ENCODE measurements around the gene STIM1. TPM values are rescaled to one million over a fixed set of nuclear protein-coding genes. Genes with fewer than 3 reads are reported as not detected.
A peak's percentile ranks its signal among the peaks of the same experiment; 100 is the strongest.

Gene STIM1
- total and polyA plus RNA-seq, 4 donors: 32.1 to 51.5 (median 41.6) TPM

DNA sequence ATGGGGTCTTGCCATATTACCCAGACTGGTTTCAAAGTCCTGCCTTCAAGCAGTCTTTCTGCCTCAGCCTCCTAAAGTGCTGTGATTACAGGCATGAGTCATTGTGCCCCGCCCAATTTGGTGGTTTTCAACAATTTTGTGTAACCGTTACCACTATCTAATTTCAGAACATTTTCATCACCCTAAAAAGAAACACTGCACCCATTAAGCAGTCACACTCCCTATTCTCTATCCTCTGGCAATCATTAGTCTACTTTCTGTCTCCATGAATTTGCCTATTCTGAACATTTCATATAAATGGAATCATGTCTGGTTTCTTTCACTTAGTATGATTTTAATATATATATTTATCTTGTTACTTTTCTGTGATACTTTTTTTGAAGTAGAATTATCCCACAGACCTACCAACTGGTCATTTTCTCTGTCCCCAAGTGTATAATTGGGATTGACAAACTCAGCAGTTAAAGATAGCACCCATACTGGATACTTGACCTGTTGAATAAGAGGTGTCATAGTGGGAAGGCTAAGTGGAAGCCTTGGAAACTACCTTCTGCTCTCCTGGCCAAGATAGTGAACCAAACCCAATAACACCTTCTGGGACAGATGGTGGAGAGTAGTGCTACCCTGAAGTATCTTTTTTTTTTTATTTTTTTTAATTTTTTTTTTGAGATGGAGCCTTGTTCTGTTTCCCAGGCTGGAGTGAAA, 64.8 kb downstream of the STIM1 start:
- H3K36me3 ChIP-seq (ENCODE audit: control insufficient read depth, insufficient read depth, low read length): no peaks in the 10 kb centered on the region
- peaks cover 1% of the 10 kb centered on the region for H3K9me3 ChIP-seq (ENCODE audit: control insufficient read depth, insufficient read depth, low read length)
- no peak overlapping the region for H3K4me3 ChIP-seq (ENCODE audit: low read depth, low read length)
- no peak overlapping the region for H3K27ac ChIP-seq (ENCODE audit: low read depth, low read length)
- no peaks in the 10 kb centered on the region for H3K27me3 ChIP-seq (ENCODE audit: control insufficient read depth, insufficient read depth, low read length)
- no peaks in the 10 kb centered on the region for H3K4me1 ChIP-seq (ENCODE audit: control insufficient read depth, insufficient read depth, low read length)
- WGBS (ENCODE audit: insufficient coverage): 92% methylated on average over 2 of the region's 2 CpGs
- no peak for DNase-seq (ENCODE audit: low read depth in 4 of 6, low spot score in 6 of 6)

DNA sequence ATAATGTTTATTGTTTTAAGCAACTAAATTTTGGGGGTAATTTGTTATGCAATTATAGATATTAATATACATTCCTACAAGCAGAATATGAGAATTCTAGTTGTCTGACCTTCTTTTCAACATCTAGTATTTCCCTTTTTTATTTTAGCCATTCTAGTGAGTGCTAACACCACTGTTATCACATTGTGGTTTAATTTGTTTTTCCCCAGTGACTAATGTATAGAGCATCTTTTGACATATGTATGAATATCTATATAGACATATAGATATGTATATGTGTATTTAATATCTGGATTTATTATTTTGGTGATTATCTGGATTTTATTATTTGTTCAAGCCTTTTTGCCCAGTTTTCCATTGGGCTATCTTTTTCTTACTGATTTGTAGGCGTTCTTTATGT, 66.6 kb downstream of the STIM1 start:
- Histone ChIP-seq H3K4me1 (ENCODE audit: control insufficient read depth, insufficient read depth, low read length) (no peaks in the 10 kb centered on the region), H3K9me3 (ENCODE audit: control insufficient read depth, insufficient read depth, low read length) (peaks cover 1% of the 10 kb centered on the region), H3K4me3 (ENCODE audit: low read depth, low read length) (no peak overlapping the region), H3K27ac (ENCODE audit: low read depth, low read length) (no peak overlapping the region), H3K27me3 (ENCODE audit: control insufficient read depth, insufficient read depth, low read length) (no peaks in the 10 kb centered on the region), H3K36me3 (ENCODE audit: control insufficient read depth, insufficient read depth, low read length) (no peaks in the 10 kb centered on the region)
- WGBS (ENCODE audit: insufficient coverage): no CpG with 5 or more reads among the region's 1 CpG
- DNase-seq (ENCODE audit: low read depth in 4 of 6, low spot score in 6 of 6): no peak

DNA sequence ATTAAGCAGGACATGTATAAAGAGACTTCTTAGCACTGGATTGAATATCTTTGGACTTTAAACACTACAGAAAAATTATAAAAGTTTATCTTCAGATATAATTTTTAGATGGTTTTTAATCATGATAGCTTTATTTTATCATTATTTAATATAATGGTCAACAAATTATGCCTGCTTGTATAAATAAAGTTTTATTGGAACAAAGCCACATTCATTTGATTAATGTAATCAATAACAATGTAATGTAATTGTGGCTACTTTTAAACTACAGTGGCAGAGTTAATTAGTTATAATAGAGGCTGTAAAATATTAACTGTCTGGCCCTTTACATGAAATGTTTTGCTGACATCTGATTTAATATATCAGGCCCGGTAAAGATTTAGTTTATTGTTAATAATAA, 70.0 kb downstream of the STIM1 start:
- Histone ChIP-seq H3K27ac (ENCODE audit: low read depth, low read length) (no peak overlapping the region), H3K4me3 (ENCODE audit: low read depth, low read length) (no peak overlapping the region), H3K9me3 (ENCODE audit: control insufficient read depth, insufficient read depth, low read length) (peaks cover 1% of the 10 kb centered on the region), H3K4me1 (ENCODE audit: control insufficient read depth, insufficient read depth, low read length) (no peaks in the 10 kb centered on the region), H3K36me3 (ENCODE audit: control insufficient read depth, insufficient read depth, low read length) (no peaks in the 10 kb centered on the region), H3K27me3 (ENCODE audit: control insufficient read depth, insufficient read depth, low read length) (no peaks in the 10 kb centered on the region)
- DNase-seq (ENCODE audit: low read depth in 4 of 6, low spot score in 6 of 6): no peak
- WGBS (ENCODE audit: insufficient coverage): no CpG with 5 or more reads among the region's 1 CpG

DNA sequence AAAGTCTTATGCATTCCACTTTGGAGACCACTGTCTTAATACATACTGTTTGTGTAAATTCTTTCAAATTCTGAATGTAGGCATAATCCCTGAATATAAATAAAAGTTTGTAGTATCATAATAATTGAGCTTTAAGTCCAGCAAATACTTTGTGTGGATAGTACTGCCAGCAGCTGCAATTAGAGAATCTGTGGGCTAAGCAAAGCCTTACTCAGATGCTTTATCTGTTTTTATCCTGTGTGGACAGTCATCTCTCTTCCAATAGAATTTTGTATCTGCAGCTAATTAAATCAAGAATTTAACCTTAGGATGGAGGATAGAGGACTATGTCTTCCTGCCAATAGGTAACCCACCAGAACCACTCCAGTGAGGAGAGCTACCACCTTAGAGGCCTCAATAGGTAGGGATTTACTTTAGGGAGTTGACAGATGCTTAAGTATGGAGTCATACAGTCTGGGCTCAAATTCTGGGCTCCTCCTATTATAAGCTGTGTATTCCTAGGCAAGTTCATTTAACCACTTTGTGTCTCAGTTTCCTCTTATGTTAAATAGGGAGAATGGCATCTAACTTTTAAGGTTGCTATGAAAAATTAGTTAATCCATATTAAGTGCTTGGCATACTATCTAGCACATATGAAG, 71.1 kb downstream of the STIM1 start:
- H3K4me1 ChIP-seq (ENCODE audit: control insufficient read depth, insufficient read depth, low read length): no peaks in the 10 kb centered on the region
- DNase-seq (ENCODE audit: low read depth in 4 of 6, low spot score in 6 of 6): no peak
- H3K27ac ChIP-seq (ENCODE audit: low read depth, low read length): no peak overlapping the region
- H3K36me3 ChIP-seq (ENCODE audit: control insufficient read depth, insufficient read depth, low read length): no peaks in the 10 kb centered on the region
- no peak overlapping the region for H3K4me3 ChIP-seq (ENCODE audit: low read depth, low read length)
- H3K9me3 ChIP-seq (ENCODE audit: control insufficient read depth, insufficient read depth, low read length): no peaks in the 10 kb centered on the region
- no peaks in the 10 kb centered on the region for H3K27me3 ChIP-seq (ENCODE audit: control insufficient read depth, insufficient read depth, low read length)

DNA sequence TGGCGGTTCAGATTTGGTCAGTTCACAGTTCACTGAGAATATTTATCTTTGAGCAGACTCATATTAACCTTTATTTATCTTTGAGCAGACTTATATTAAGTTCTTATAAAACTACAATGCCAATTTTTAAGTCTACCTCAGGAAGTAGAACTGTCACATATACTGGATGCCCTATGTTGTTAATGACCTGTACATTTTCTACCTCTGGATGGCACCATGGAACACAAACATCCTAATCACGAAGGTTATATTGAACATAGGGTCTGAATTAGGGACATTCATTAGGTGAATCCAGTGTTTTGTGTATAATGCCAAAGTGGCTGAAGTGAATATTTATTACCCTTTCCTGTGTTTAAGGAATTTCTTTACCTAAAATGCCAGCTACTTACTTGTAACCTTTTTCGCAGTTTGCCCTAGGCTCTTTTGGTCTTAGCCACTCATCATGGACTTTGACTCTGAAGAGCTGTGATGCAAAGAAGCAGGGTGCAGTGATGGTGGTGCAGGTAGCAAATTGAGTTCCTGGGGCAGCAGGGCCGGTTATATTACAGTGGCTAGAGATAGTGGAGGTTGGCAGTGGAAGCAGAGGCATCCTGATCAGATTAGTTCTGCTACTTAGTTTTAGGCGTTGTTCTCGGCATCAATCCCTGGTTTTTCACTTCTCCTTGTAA, 71.8 kb downstream of the STIM1 start:
- no peak overlapping the region for H3K4me3 ChIP-seq (ENCODE audit: low read depth, low read length)
- H3K9me3 ChIP-seq (ENCODE audit: control insufficient read depth, insufficient read depth, low read length): no peaks in the 10 kb centered on the region
- no peaks in the 10 kb centered on the region for H3K36me3 ChIP-seq (ENCODE audit: control insufficient read depth, insufficient read depth, low read length)
- no peaks in the 10 kb centered on the region for H3K27me3 ChIP-seq (ENCODE audit: control insufficient read depth, insufficient read depth, low read length)
- DNase-seq (ENCODE audit: low read depth in 4 of 6, low spot score in 6 of 6): no peak
- H3K27ac ChIP-seq (ENCODE audit: low read depth, low read length): no peak overlapping the region
- no peaks in the 10 kb centered on the region for H3K4me1 ChIP-seq (ENCODE audit: control insufficient read depth, insufficient read depth, low read length)
- WGBS (ENCODE audit: insufficient coverage): 11% methylated on average over 1 of the region's 6 CpGs

DNA sequence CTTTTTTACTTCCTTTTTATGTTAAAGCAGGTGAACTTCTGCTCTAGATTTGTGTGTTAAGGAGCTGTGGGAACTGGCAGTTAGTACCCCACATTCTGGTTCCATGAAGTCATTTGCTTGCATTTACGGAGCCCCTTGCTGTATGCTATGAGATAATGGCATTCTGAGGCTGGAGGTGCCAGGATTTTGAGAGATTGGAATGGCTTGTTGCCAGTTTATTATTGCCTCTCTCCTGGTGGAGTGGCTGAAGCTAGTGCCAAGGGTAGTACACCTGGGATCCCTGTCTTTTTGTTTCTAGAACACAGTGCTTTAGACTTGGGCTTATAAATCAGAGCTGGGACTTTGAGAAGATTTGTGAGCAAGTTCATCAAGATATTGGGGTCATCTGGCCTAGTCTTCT, 73.8 kb downstream of the STIM1 start:
- no peak overlapping the region for H3K4me3 ChIP-seq (ENCODE audit: low read depth, low read length)
- 83% methylated on average over 1 of the region's 1 CpG for WGBS (ENCODE audit: insufficient coverage)
- no peaks in the 10 kb centered on the region for H3K36me3 ChIP-seq (ENCODE audit: control insufficient read depth, insufficient read depth, low read length)
- H3K27ac ChIP-seq (ENCODE audit: low read depth, low read length): no peak overlapping the region
- H3K27me3 ChIP-seq (ENCODE audit: control insufficient read depth, insufficient read depth, low read length): no peaks in the 10 kb centered on the region
- H3K4me1 ChIP-seq (ENCODE audit: control insufficient read depth, insufficient read depth, low read length): no peaks in the 10 kb centered on the region
- peak in 1 of 6 donors; percentile 41 for DNase-seq (ENCODE audit: low read depth in 4 of 6, low spot score in 6 of 6)
- no peaks in the 10 kb centered on the region for H3K9me3 ChIP-seq (ENCODE audit: control insufficient read depth, insufficient read depth, low read length)

DNA sequence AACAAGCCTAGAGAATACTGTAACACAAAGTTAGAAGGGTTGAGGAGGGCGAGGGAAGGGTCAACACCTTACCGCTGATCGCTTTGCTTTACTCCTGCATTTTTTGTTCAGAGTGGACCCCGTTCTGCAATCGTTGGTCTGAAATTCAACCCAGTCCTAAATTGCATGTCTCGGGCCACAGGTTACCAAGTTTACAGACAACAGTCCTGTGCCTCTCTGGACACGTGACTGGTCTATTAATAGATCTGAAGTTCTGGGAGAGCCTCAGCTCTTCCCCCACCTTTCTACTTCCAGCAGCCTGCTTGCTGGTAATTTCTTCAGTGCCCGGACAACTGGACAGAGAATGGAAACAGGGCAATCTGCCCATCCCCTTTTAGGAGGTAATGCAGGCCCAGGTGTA, 74.2 kb downstream of the STIM1 start:
- Histone ChIP-seq H3K9me3 (ENCODE audit: control insufficient read depth, insufficient read depth, low read length) (no peaks in the 10 kb centered on the region), H3K27ac (ENCODE audit: low read depth, low read length) (no peak overlapping the region), H3K4me1 (ENCODE audit: control insufficient read depth, insufficient read depth, low read length) (no peaks in the 10 kb centered on the region), H3K27me3 (ENCODE audit: control insufficient read depth, insufficient read depth, low read length) (no peaks in the 10 kb centered on the region), H3K4me3 (ENCODE audit: low read depth, low read length) (no peak overlapping the region), H3K36me3 (ENCODE audit: control insufficient read depth, insufficient read depth, low read length) (no peaks in the 10 kb centered on the region)
- WGBS (ENCODE audit: insufficient coverage): 89% methylated on average over 4 of the region's 8 CpGs
- no peak for DNase-seq (ENCODE audit: low read depth in 4 of 6, low spot score in 6 of 6)

DNA sequence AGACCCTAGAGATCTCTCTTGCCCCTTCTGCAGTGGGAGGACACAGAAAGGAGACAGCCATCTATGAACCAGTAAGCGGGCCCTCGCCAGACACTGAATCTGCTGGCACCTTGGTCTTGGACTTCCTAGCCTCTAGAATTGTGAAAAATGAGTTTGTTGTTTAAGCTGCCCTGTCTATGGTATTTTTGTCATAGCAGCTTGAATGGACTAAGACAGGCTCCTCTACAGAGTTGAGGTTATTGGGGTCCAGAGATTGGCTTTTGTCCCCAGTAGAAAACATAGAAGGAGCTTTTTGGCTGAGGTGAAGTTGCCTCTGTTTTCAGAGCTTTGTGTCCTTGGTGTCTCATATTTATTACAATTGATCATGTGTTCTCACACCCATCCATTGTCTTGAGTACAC, 77.2 kb downstream of the STIM1 start:
- no peaks in the 10 kb centered on the region for H3K9me3 ChIP-seq (ENCODE audit: control insufficient read depth, insufficient read depth, low read length)
- DNase-seq (ENCODE audit: low read depth in 4 of 6, low spot score in 6 of 6): no peak
- no peak overlapping the region for H3K4me3 ChIP-seq (ENCODE audit: low read depth, low read length)
- H3K27ac ChIP-seq (ENCODE audit: low read depth, low read length): no peak overlapping the region
- no peaks in the 10 kb centered on the region for H3K27me3 ChIP-seq (ENCODE audit: control insufficient read depth, insufficient read depth, low read length)
- H3K36me3 ChIP-seq (ENCODE audit: control insufficient read depth, insufficient read depth, low read length): no peaks in the 10 kb centered on the region
- no CpG with 5 or more reads among the region's 2 CpGs for WGBS (ENCODE audit: insufficient coverage)
- H3K4me1 ChIP-seq (ENCODE audit: control insufficient read depth, insufficient read depth, low read length): no peaks in the 10 kb centered on the region

DNA sequence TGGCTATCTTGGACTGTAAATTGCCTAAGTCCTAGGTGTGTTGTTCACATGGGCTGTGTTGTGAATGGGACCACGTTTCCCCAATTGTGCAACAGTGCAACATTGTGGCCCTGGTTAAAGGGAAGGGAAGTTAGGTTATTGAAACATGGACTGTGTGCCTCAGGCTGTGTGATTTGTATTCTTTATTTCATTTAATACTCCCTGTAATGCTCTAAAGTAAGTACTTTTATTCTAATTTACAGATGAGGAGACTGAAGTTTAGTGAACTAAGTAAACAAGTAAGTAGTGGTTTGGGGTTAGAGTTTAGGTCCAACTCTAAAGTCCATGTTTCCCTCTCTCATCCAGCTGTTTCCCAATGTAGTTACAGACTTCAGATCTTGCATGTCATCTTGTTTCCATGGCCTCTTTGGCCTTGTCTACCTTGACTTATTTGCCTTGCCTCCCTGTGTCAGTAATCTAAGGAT, 77.7 kb downstream of the STIM1 start:
- H3K27ac ChIP-seq (ENCODE audit: low read depth, low read length): no peak overlapping the region
- DNase-seq (ENCODE audit: low read depth in 4 of 6, low spot score in 6 of 6): no peak
- WGBS (ENCODE audit: insufficient coverage): no CpG with 5 or more reads among the region's 1 CpG
- no peak overlapping the region for H3K4me3 ChIP-seq (ENCODE audit: low read depth, low read length)
- H3K4me1 ChIP-seq (ENCODE audit: control insufficient read depth, insufficient read depth, low read length): no peaks in the 10 kb centered on the region
- H3K9me3 ChIP-seq (ENCODE audit: control insufficient read depth, insufficient read depth, low read length): no peaks in the 10 kb centered on the region
- H3K27me3 ChIP-seq (ENCODE audit: control insufficient read depth, insufficient read depth, low read length): no peaks in the 10 kb centered on the region
- H3K36me3 ChIP-seq (ENCODE audit: control insufficient read depth, insufficient read depth, low read length): no peaks in the 10 kb centered on the region

DNA sequence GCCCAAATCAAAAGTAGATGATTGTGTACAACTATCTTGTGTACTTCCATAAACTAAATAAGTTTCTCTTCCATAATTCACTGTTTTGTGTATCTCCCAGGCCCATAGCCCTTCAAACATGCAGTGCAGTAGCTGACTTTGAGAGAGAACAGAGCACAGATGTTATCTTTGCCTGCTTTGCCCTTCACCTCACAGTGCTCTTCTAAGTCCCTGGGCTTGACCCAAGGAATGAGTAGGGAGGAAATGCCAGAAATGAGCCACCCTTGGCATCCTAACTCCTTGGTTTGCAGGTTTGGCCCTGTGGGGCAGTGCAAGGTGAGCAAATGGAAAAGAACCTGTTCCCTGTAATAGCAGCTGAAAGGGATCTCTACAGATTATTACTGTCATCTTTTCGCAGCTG, 79.2 kb downstream of the STIM1 start:
- Histone ChIP-seq H3K36me3 (ENCODE audit: control insufficient read depth, insufficient read depth, low read length) (no peaks in the 10 kb centered on the region), H3K27ac (ENCODE audit: low read depth, low read length) (no peak overlapping the region), H3K4me3 (ENCODE audit: low read depth, low read length) (no peak overlapping the region), H3K9me3 (ENCODE audit: control insufficient read depth, insufficient read depth, low read length) (no peaks in the 10 kb centered on the region), H3K4me1 (ENCODE audit: control insufficient read depth, insufficient read depth, low read length) (no peaks in the 10 kb centered on the region), H3K27me3 (ENCODE audit: control insufficient read depth, insufficient read depth, low read length) (no peaks in the 10 kb centered on the region)
- 86% methylated on average over 1 of the region's 1 CpG for WGBS (ENCODE audit: insufficient coverage)
- no peak for DNase-seq (ENCODE audit: low read depth in 4 of 6, low spot score in 6 of 6)
